Stimulated activated CD4-positive, alpha-beta T cell treated with anti-CD3 and anti-CD28 coated beads, Interleukin-4, amount 100 ng/mL, for 48 hours (primary cell): ENCODE results near the gene CENATAC.
A peak's percentile ranks its signal among the peaks of the same experiment; 100 is the strongest.
"Not testable (repeated sequence)": the region's sequence is repeated elsewhere in the genome, so short reads cannot be mapped to it uniquely, and the experiment has no call there.

Source experiments
- DNase-seq, 2 donors: peaks; one replicate each; pipeline ENCODE4 v3.0.0-alpha.2; 2020; ENCODE audit warnings: low read depth in 2 of 2

CENATAC gene

GRCh38 chr11:118996926-118997626 lies 862 bp upstream of the CENATAC start:
- peak; percentile 18 to 37 for DNase-seq

- DNase-seq = no peak
These were observed 415 bp downstream of the CENATAC start for GRCh38 chr11:118998388-118998717.

- DNase-seq = no peak
These were observed 884 bp downstream of the CENATAC start for GRCh38 chr11:118998822-118999221.

- no peak for DNase-seq
These were observed 3.0 kb downstream of the CENATAC start for GRCh38 chr11:119000906-119001305.

- DNase-seq = no peak
These were observed 8.7 kb downstream of the CENATAC start for GRCh38 chr11:119006656-119007055.

GRCh38 chr11:119011476-119012053 lies 13.6 kb downstream of the CENATAC start:
- DNase-seq = no peak

GRCh38 chr11:119012629-119013170 lies 14.8 kb downstream of the CENATAC start:
- DNase-seq = no peak

- no peak for DNase-seq
These were observed 16.4 kb downstream of the CENATAC start for GRCh38 chr11:119014209-119014924.

- DNase-seq = no peak
These were observed 17.2 kb downstream of the CENATAC start for GRCh38 chr11:119015054-119015611.

GRCh38 chr11:119016216-119017009 lies 18.5 kb downstream of the CENATAC start:
- no peak for DNase-seq

- not testable (repeated sequence) for DNase-seq
These were observed 19.4 kb downstream of the CENATAC start for GRCh38 chr11:119017377-119017776.

GRCh38 chr11:119018074-119018938 lies 20.4 kb downstream of the CENATAC start, which contains the start of the genes RPS25 and TRAPPC4:
Gene RPS25, minus strand, starts transcription at chr11:119018343. Its CDS starts 59 bp downstream, at chr11:119018284.
Gene TRAPPC4, plus strand, starts transcription at chr11:119018766. Its CDS starts 30 bp downstream, at chr11:119018796.
- DNase-seq = peak; percentile 87 to 95

GRCh38 chr11:119019996-119020395 lies 22.1 kb downstream of the CENATAC start:
- DNase-seq = no peak

- DNase-seq = no peak
These were observed 23.7 kb downstream of the CENATAC start for GRCh38 chr11:119021631-119022030.

- DNase-seq = no peak
These were observed 25.8 kb downstream of the CENATAC start for GRCh38 chr11:119023741-119024140.

GRCh38 chr11:119024430-119025098 lies 26.6 kb downstream of the CENATAC start:
- no peak for DNase-seq

- DNase-seq = no peak
These were observed 27.1 kb downstream of the CENATAC start for GRCh38 chr11:119025099-119025473.

GRCh38 chr11:119025541-119025940 lies 27.6 kb downstream of the CENATAC start:
- no peak for DNase-seq

- no peak for DNase-seq
These were observed 28.2 kb downstream of the CENATAC start for GRCh38 chr11:119025978-119026766.
